K562 (cell line): ENCODE data around the gene MGRN1. TPM values are rescaled to one million over a fixed set of nuclear protein-coding genes. Genes with fewer than 3 reads are reported as not detected.

ENCODE experiments used
- ATAC-seq: fragments of 200-7000 bp; cut with Tn5 transposase; 3 replicates; pipeline ENCODE4 v1.9.1; 2020; ENCODE audit warnings: moderate library complexity
- BruUV-seq: library from RNA; stranded (reverse); fragments of 400-500 nt; replicated peaks from 2 replicates; lab custom pipeline; 2021; lab: Mats Ljungman, UMichigan
- CTCF ChIA-PET: fragments of 300-600 bp; formaldehyde crosslinking; extraction: SDS; loops from one replicate; lab custom pipeline; 2021; ENCODE audit warnings: low intra/inter-chr PET ratio; lab: Yijun Ruan, JAX
- POLR2A ChIA-PET: fragments of 300-600, 350-650 bp; sonication (Branson Sonifier 250); formaldehyde crosslinking; extraction: SDS; loops from one replicate; lab custom pipeline; 2021; ENCODE audit warnings: antibody characterized with exemption, inconsistent platforms; lab: Yijun Ruan, JAX
- DNase-seq, 4 experiments: peaks; one replicate each; pipeline versions ENCODE4 v3.0.0 to v3.0.0-alpha.2; 2011 to 2018; ENCODE audit warnings: low spot score in 3 of 4, mixed read lengths in 3 of 4; ENCODE audit errors: extremely low read depth in 1 of 4
- FAIRE-seq: peaks from 2 replicates; lab custom pipeline; 2011; peaks lifted over from hg19 to GRCh38; lab: Jason Lieb, UNC
- H2AFZ ChIP-seq: 2 replicates; pipeline ENCODE4 v1.6.0; 2011; ENCODE audit warnings: low read depth, low read length, control low read depth, inconsistent platforms
- H3K27ac ChIP-seq: fragments of 200-600 bp; 3 replicates; pipeline ENCODE4 v1.8.0; 2011; ENCODE audit warnings: low read depth, mild to moderate bottlenecking, control low read depth, inconsistent platforms, low read length, moderate library complexity, mixed read lengths; ENCODE audit errors: extremely low read depth
- H3K27me3 ChIP-seq, 2 experiments: fragments of 300-600 bp in 1 of 2; 2 replicates in 1 of 2; 3 replicates in 1 of 2; pipeline versions ENCODE4 v1.6.0 to v1.8.0; 2011; ENCODE audit warnings: inconsistent platforms in 2 of 2, low read length in 2 of 2, mild to moderate bottlenecking in 1 of 2, mixed read lengths in 1 of 2, moderate library complexity in 1 of 2; ENCODE audit not compliant: control insufficient read depth in 2 of 2, insufficient read depth in 2 of 2
- H3K36me3 ChIP-seq: fragments of 300-600 bp; 3 replicates; pipeline ENCODE4 v1.8.0; 2011; ENCODE audit warnings: mild to moderate bottlenecking, low read length, inconsistent platforms; ENCODE audit not compliant: control insufficient read depth, insufficient read depth
- H3K4me1 ChIP-seq, 2 experiments: fragments of 200-600 bp in 1 of 2; replicated peaks in 1 of 2; 2 replicates in 1 of 2; 3 replicates in 1 of 2; pipeline versions ENCODE4 v1.5.1 to v1.8.0; 2011; ENCODE audit warnings: inconsistent platforms in 2 of 2, low read length in 2 of 2, mild to moderate bottlenecking in 1 of 2, mixed read lengths in 1 of 2, moderate library complexity in 1 of 2; ENCODE audit not compliant: control insufficient read depth in 2 of 2, insufficient read depth in 2 of 2
- H3K4me2 ChIP-seq: 2 replicates; pipeline ENCODE4 v1.6.1; 2011; ENCODE audit warnings: low read length, control low read depth, inconsistent platforms, mixed read lengths; ENCODE audit not compliant: insufficient read depth
- H3K4me3 ChIP-seq: fragments of 200-600 bp; sonication (generic), shearing (Covaris generic); 2 replicates; pipeline ENCODE4 v1.5.1; 2016; ENCODE audit warnings: control low read depth, inconsistent platforms
- H3K79me2 ChIP-seq: fragments of 200-600 bp; 3 replicates; pipeline ENCODE4 v1.8.0; 2011; ENCODE audit warnings: low read length, inconsistent platforms; ENCODE audit not compliant: control insufficient read depth, insufficient read depth
- H3K9ac ChIP-seq, 2 experiments: 2 replicates each; pipeline versions ENCODE4 v1.6.0 to v1.6.1; 2011; ENCODE audit warnings: low read depth in 2 of 2, low read length in 2 of 2, control low read depth in 1 of 2, inconsistent platforms in 1 of 2, mild to moderate bottlenecking in 1 of 2, mixed read lengths in 1 of 2; ENCODE audit not compliant: insufficient read depth in 1 of 2
- H3K9me1 ChIP-seq: one replicate; pipeline ENCODE4 v1.6.0; 2011; ENCODE audit warnings: inconsistent platforms, mild to moderate bottlenecking, low read length, moderate library complexity; ENCODE audit not compliant: control insufficient read depth, insufficient read depth
- H3K9me3 ChIP-seq: replicated peaks from 2 replicates; pipeline ENCODE4 v1.5.1; 2011; ENCODE audit warnings: low read depth, low read length, inconsistent platforms; ENCODE audit not compliant: control insufficient read depth, insufficient read depth
- H4K20me1 ChIP-seq: replicated peaks from 2 replicates; pipeline ENCODE4 v1.6.1; 2011; ENCODE audit warnings: low read length, inconsistent platforms, mixed read lengths; ENCODE audit not compliant: control insufficient read depth, insufficient read depth
- GATAD2B ChIP-seq: fragments of 450-650 bp; IDR thresholded peaks from 2 replicates; pipeline ENCODE4 v1.6.1; 2017; ENCODE audit warnings: mild to moderate bottlenecking, borderline replicate concordance
- GTF2F1 ChIP-seq: IDR thresholded peaks from 2 replicates; pipeline ENCODE4 v1.6.1; 2011; ENCODE audit warnings: low read depth, low read length, improper control_type of control experiment
- IRF1 ChIP-seq: sonication (generic); formaldehyde crosslinking; IDR thresholded peaks from 2 replicates; pipeline ENCODE4 v1.8.0; 2022; ENCODE audit warnings: missing genetic modification reagents, mild to moderate bottlenecking, borderline replicate concordance
- MBD2 ChIP-seq: sonication (generic); IDR thresholded peaks from 2 replicates; pipeline ENCODE4 v1.6.1; 2016; ENCODE audit warnings: low read depth, borderline replicate concordance
- NFE2L1 ChIP-seq: fragments of 450-650 bp; IDR thresholded peaks from 2 replicates; pipeline ENCODE4 v1.6.1; 2016; ENCODE audit warnings: missing genetic modification characterization, low read depth, mild to moderate bottlenecking, missing compliant biosample characterization, moderate library complexity, borderline replicate concordance
- PBX2 ChIP-seq, 2 experiments: IDR thresholded peaks in 1 of 2; conservative IDR thresholded peaks in 1 of 2; 2 replicates each; pipeline ENCODE4 v1.6.1; 2016; ENCODE audit warnings: low read depth in 2 of 2, mild to moderate bottlenecking in 1 of 2, missing compliant biosample characterization in 1 of 2, missing genetic modification characterization in 1 of 2, moderate library complexity in 1 of 2
- PREB ChIP-seq: sonication (generic); formaldehyde crosslinking; IDR thresholded peaks from 2 replicates; pipeline ENCODE4 v1.8.1; 2023; ENCODE audit warnings: mild to moderate bottlenecking, missing genetic modification reagents
- SIRT6 ChIP-seq: IDR thresholded peaks from one replicate; pipeline ENCODE4 v1.6.1; 2012; ENCODE audit warnings: low read depth, mild to moderate bottlenecking, control low read depth, inconsistent platforms, low read length, moderate library complexity
- SREBF1 ChIP-seq: fragments of 150-350 bp; IDR thresholded peaks from 2 replicates; pipeline ENCODE4 v1.6.1; 2014; ENCODE audit warnings: antibody characterized with exemption, low read depth, low read length, borderline replicate concordance
- SUPT5H ChIP-seq: fragments of 450-650 bp; IDR thresholded peaks from 2 replicates; pipeline ENCODE4 v1.6.1; 2016
- TAF15 ChIP-seq: fragments of 200-400 bp; formaldehyde crosslinking; IDR thresholded peaks from 2 replicates; pipeline ENCODE4 v1.6.1; 2017; ENCODE audit warnings: mild to moderate bottlenecking, low read depth, low read length, moderate library complexity
- ZBTB34 ChIP-seq: fragments of 250-450 bp; sonication (Bioruptor Pico); IDR thresholded peaks from 2 replicates; pipeline ENCODE4 v1.8.0; 2021; ENCODE audit warnings: mild to moderate bottlenecking, moderate library complexity
- ZNF146 ChIP-seq: IDR thresholded peaks from one replicate; pipeline ENCODE4 v1.6.1; 2018; ENCODE audit warnings: missing compliant biosample characterization; ENCODE audit not compliant: unreplicated experiment
- ZNF780A ChIP-seq: fragments of 250-450 bp; sonication (Bioruptor Pico); IDR thresholded peaks from 2 replicates; pipeline ENCODE4 v1.5.0; 2021; ENCODE audit warnings: mild to moderate bottlenecking
- WGBS: fragments of 100-300 bp; shearing (Covaris generic); methylation state at CpG from one replicate; pipeline ENCODE4 v1.1.6; 2016; ENCODE audit warnings: low coverage, mixed read lengths; ENCODE audit not compliant: insufficient coverage; ENCODE audit errors: missing lambda C conversion rate; 5-methylcytosine and 5-hydroxymethylcytosine counted together
- in situ Hi-C: fragments of 300-500 bp; cut with MboI; formaldehyde crosslinking; loops from 4 replicates; pipeline ENCODE4 v1.15.0; 2018; ENCODE audit warnings: inconsistent platforms, mixed read lengths
- intact Hi-C: fragments of 100-400 bp; cut with micrococcal nuclease; formaldehyde crosslinking; loops from 2 replicates; pipeline ENCODE4 v1.14.2; 2022
- polyA plus RNA-seq, 8 experiments: library from polyadenylated mRNA; depleted of rRNA in 4 of 8; stranded (reverse) in 5 of 8; unstranded in 3 of 8; fragments of >200 nt; fragmentation: Nextera tagmentation in 2 of 8; fragmentation: Illumina TruSeq in 1 of 8; extraction: Ambion mirVana in 2 of 8; extraction: Trizol in 1 of 8; gene quantifications; 2 replicates each; pipeline versions ENCODE4 v1.2.1 to v1.2.3, GENCODE V29; 2011 to 2014; ENCODE audit warnings: inconsistent platforms in 1 of 8, missing spikeins in 1 of 8
- total RNA-seq, 7 experiments: library from RNA; depleted of rRNA in 6 of 7; stranded (reverse); fragments of >200 nt in 6 of 7; fragmentation: Illumina TruSeq in 2 of 7; extraction: Trizol in 2 of 7; gene quantifications; 2 replicates each; pipeline versions ENCODE4 v1.2.1 to v1.2.3, GENCODE V29; 2011 to 2021; ENCODE audit warnings: low replicate concordance in 1 of 7

MGRN1 gene
- total and polyA plus RNA-seq, 9 of the 15 experiments (the other 6 are each of a cell fraction or from before 2014, with no cell fraction given): 0.15 to 37.9 (median 6.0) TPM

GRCh38 chr16:4640572-4641305, 16.1 kb downstream of the MGRN1 start (continued):
- TF ChIP-seq PREB (CRISPR knock-in tag) (no peak), TAF15 (no peak), ZNF780A (CRISPR knock-in tag) (no peak), MBD2 (no peak), GTF2F1 (no peak)

GRCh38 chr16:4641306-4641687, 16.7 kb downstream of the MGRN1 start:
- Histone ChIP-seq H3K79me2 (peaks cover 41% of the 10 kb centered on the region), H3K27me3 (no peaks in the 10 kb centered on the region), H3K4me2 (no peak overlapping the region), H3K9me3 (no peaks in the 10 kb centered on the region), H4K20me1 (peaks cover 4% of the 10 kb centered on the region; the same call in 1 of the 2 replicates), H3K27ac (no peak overlapping the region), H3K9ac (no peak overlapping the region), H3K9me1 (no peaks in the 10 kb centered on the region), H3K4me3 (no peak overlapping the region), H3K4me1 (peaks cover 0 to 28% of the 10 kb centered on the region in 2 experiments; a peak in 1 of 5 replicates), H2AFZ (no peak overlapping the region), H3K36me3 (peaks cover 11% of the 10 kb centered on the region; the same call in 1 of the 3 replicates)
- intact Hi-C loops: no loop called here
- in situ Hi-C loops: no loop called here
- FAIRE-seq: no peak
- no peak for DNase-seq
- ChIA-PET POLR2A (interaction anchor here (0.6 to 0.7 kb wide), 2 partner anchors 15 to 324 kb away, joined by 3 to 5 read pairs; no protein-coding TSS in a partner anchor), CTCF (no interaction called here)
- no peak; the same call in 2 of the 3 replicates for ATAC-seq
- no TSS peak for BruUV-seq
- whole genome bisulfite sequencing: 90% methylated on average over 4 of the region's 5 CpGs
- TF ChIP-seq ZNF146 (CRISPR knock-in tag): no peak
- TF ChIP-seq IRF1: no peak
- no peak for TF ChIP-seq NFE2L1
- TF ChIP-seq SREBF1: no peak
- TF ChIP-seq PBX2 (CRISPR knock-in tag; IDR thresholded peaks at IDR 0.05; ENCODE audit: low read depth): no peak
- no peak for TF ChIP-seq PBX2 (tag; conservative IDR thresholded peaks at IDR 0.05; ENCODE audit: low read depth)
- TF ChIP-seq SIRT6: no peak
- no peak for TF ChIP-seq SUPT5H
- no peak for TF ChIP-seq ZBTB34 (CRISPR knock-in tag)
- no peak for TF ChIP-seq GATAD2B
